Measurements from ENCODE around the gene WAPL.

WAPL gene

DNA sequence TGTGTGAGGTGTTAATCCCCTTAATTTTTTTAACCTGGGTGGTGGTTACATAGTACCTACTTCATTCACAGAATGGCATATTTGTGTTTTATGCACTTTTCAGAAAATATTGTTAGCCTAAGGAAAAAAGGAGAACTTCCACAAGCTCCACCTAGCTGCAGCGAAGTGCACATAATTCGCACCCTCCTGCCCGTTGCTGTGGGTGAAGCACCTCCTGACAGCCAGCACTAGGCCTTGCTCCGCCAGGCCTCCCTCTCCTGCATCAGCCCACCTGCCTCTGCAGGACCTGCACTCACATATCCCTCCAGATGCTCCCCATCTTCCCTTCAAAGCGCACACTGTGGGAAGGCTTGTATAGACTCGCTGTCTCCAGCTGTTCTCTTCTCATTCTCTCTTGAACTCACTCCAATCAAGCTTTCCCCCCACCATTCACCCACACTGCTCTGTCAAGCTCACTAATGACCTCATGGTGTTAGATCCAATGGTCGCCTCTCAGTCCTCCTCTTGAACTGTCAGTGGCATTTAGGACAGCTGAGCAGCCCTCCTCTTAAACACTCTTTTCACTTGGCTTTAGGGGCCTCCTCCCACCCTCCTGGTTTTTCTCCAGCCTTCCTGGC lies 134.3 kb downstream of the WAPL start:
- no peak for DNase-seq (ENCODE audit: low spot score)

DNA sequence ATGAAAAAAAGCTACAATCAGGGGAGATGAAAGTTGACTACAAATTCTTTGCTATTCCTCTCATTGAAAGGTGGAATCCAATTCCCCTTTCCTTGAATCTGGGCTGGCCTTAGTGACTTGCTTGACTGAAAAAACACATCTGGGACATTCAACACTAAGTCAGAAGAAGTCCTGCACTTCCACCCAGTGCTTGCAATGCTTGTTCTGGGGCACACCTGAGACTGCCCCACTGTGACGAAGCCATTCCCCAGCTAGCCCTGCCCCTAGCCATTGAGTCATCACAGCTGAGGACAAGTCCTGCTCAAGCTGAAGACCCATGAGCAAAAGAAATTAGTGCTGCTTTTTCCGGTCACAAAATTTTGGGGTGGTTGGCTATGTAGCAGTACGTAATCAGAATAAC lies 135.8 kb downstream of the WAPL start:
- DNase-seq (ENCODE audit: low spot score): no peak

All from COLO829 (cell line).